Activated CD4-positive, alpha-beta T cell treated with anti-CD3 and anti-CD28 coated beads for 24 hours (primary cell): ENCODE data around the gene ZFAND3.
"Not testable (repeated sequence)": the region's sequence is repeated elsewhere in the genome, so short reads cannot be mapped to it uniquely, and the experiment has no call there.

Experiments used
- DNase-seq, 2 donors: peaks; one replicate each; pipeline ENCODE4 v3.0.0-alpha.2; 2020; ENCODE audit warnings: low read depth in 2 of 2

The ZFAND3 gene

DNA sequence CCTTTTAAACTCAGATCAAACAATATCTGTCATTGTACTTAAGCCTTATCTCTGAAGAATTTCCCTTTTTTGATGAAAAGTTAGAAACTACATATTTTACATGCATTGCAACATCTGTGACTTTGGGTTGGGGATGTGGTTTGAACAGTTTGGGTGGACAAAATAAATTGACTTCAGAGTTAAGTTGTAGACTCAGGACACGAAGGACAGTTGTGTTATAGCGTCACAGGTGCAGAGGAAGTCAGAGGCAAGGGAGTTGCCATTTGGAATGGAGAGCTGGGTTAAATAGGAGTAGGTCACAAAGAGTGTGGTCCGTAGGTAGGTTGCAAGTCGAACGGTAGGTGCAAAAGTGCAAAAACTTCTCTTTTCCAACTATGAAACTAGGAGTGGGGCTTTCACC lies 46.0 kb downstream of the ZFAND3 start:
- no peak for DNase-seq

DNA sequence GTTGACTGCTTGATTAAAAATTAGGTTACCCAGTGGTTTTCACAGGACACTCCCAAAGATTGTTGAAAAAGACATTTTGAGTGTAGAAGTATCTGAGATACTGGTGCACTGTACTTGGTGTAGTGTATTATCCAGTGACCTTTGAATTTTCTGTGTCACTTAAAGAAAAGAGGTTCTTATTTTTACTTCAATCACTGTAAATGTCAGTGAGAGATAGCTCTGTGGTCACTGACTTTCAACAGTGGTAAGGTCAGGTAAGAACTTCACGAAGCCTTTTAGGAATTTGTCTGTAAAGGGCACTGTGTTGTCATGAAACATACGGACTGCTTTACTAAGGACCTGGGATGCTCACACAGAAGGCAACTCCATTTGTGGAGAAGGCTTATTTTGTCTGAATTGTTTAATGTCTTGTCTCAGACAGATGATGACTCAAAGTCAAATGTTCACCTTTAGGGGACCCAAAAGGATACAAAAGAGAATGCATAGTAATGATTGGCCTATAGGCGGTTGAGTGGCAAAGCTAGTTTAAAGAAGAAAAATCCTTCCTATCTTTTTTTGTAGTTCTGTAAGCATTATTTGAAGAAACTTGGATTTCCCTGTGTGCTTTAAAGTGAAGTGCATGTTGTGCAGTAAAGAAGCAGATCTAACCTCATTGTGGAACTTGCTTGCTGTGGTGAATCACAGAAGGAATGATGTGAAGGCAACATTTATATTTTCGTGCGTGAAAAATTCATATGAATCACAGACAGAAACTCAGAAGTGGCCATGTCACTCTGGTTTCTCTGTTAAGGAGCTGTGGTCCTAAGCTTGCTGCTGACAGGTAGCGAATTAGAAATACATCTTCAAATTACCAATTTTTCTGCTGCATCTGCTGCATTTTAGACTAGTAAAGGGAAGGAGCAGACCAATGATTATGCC lies 47.3 kb downstream of the ZFAND3 start:
- DNase-seq, result no peak

DNA sequence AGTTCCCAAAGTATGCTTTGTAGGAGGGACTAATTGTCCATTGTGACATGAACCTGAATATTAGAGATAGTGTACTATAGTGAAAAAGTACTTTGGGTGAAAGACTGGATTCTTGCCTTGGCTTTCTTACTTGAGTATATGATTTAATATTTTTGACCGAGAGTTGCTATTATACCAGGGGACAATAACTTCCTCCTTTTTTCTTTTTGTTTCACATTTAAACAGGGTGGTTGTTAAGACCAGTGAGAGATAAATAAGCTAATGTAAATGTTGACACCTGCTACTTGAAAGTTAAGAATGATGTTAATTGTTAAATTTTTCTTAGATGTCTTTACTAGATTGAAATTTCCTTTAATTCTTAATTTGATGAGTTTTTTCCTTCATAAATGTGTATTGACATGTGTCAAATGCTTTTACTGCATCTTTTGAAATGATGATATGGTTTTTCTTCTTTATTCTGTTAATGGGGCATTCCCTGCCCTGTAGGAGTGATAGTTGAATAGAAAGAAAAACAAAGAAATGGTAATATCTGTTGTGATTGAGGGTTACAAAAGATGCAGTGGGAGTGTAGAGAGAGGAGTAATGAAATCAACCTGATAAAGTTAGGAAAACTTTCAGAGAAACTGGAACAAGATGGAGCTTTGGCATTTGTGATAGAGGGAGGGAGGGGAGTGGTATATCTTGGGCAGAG lies 48.4 kb downstream of the ZFAND3 start:
- DNase-seq, result no peak

DNA sequence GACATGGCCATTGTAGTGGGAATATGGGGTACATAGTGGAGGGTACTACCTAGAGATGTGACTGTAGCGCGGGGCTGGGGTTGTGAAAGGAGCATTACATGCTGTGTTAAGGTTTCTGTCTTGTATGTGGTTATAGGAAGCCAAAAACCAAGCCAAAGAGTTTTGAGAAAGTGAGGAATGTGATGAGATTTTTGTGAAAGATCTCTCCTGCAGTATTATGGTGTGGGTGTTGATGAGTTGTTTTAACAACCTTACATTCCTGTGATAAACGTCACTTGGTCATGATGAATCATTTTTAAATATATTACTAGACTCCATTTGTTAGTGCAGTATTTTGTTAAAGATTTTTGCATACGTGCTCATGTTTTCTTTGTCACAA lies 48.9 kb downstream of the ZFAND3 start:
- no peak for DNase-seq

DNA sequence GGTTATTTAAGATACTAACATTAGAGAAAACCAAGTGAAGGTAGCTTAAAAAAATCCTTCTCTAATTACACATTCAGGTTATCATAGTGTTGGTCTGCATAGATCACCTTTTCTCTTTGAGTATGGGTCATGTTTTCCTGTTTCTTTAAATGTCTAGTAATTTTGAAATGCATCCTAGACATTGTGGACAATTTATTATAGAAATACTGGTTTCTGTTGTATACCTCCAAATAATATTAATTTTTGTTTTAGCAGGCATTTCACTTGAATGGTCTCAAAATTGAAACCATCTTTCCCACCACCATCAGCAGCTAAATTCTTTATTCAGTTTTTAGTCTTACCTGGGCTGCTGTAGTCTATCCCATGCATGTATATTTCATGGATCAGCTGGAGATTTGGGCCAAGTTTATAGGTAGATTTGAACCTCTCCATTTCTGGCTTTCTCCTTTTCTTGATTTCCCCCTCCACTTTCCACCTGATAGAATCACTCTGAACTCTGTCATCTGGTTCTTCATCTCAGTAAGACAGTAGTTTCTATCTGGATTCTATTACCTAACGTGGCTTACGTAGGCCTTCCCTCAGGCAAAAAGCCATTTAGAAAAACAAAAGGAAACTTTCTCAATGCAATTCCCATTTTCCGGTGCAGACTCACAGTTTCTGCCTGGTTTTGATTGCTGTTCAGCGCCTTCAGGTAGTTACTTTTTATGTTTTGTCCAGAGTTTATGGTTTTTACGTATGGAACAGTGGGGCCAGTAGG lies 52.3 kb downstream of the ZFAND3 start:
- no peak for DNase-seq

DNA sequence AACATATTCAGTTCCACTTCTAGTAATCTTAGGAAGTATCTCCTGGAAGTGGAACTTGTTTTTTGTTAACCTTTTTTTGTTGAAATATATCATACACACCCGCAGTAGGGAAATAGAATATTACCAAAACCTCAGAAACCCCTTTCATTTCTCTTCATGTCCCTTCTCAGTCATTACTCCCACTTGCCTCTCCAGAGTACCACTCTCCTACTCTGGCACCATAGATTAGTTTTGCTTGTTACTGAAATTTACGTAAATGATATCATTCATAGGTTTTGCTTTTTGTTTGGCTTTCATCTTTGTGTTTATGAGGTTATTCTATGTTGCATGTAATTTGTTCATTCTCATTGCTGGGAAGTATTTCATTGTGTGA lies 52.8 kb downstream of the ZFAND3 start:
- DNase-seq, result no peak

DNA sequence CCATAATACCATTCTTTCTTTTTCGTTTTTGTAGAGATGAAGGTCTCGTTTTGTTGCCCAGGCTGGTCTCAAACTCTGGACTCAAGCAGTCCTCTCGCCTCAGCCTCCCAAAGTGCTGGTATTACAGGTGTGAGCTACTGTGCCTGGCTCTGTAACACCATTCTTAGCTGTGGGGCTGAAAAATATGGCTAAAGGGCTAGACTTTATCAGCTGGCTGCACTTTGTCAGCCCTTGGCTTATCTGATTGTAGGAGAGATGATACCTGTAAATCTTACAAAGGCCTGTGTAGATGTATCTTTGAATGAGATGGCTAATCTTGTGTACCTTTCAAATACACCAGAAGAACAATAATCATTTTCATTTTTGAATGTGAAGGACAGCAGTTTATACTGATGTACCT lies 55.2 kb downstream of the ZFAND3 start:
- DNase-seq, result no peak

DNA sequence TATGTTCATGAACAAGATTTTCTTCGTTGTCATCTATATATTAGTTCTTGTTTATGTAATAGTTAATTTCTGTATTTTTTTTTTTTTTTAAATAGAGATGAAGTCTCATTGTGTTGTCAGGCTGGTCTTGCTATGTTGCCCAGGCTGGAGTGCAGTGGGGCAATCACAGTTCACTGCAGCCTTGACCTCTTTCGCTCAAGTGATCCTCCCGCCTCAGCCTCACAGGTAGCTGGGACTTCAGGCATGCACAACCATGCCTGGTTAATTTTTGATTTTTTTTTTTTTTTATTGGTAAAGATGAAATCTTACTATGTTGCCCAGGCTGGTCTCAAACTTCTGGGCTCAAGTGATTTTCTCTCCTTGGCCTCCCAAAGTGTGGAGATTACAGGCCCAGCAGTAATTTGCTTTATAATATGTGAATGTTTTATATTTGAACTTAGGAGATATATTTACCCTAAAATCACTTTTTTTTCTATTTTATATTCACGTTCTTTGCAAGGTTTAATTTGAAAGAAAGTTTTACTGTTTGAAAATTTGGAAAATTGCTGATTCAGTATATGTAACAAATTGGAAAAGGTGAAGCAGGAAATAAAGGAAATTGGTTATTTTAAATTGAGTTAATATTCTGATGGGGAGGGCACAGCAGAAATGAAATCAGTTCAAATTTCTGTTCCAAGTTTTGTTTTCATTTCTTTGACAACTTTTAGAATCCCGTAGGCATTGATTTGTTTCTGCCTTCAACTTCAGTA lies 56.2 kb downstream of the ZFAND3 start:
- DNase-seq, result no peak

DNA sequence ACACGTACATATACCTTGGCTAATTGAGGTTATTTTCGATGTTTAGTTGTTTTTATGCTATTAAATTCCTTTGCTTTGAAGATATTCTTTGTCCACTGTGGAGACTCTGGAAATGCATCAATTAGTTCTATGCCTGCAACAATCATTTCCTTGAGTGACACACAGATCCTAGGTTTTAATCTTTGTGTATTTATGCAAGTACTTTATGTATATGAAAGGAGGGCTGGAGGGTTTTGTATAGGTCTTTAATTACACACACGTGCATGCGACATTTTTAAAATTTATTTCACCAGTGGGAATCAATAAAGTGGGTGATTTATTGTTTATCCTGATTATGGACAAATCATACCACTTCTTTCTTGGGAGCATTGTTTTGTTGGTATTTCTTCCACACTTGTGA lies 57.3 kb downstream of the ZFAND3 start:
- no peak for DNase-seq

DNA sequence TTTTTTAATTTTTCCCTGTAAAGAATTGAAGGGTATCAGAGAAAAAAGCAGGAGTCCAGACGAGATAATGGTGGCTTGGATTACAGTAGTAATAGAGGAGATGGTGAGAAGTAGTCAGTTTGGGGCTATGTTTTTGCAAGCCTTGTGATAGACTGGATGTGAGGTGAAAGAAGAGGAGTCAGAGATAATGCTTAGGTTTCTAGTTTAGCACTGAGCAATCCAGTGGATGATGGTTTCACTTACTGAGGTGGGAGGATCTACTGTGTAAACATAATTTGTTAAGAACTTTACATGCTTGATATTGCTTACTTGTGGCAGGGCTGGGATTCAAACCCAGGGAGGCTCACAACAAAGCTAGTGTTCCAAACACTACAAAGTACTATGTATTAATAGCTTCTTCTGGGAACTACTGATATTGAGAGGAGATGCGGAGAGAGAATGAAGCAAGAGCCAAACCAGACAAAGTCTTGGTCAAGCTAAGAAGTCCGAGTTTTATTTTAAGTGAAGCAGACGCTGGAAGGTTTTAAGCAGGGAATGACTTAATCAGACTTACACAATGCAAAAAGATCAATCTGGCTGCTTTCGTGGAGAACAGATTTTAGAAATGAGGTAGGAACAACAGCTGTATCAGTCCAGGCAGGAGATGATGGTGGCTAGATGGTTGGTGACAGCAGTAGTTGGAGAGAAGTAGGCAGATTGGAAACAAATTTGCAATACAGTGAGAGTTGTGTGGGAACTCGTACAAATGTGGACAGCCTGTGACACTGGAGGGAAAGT lies 58.0 kb downstream of the ZFAND3 start:
- no peak for DNase-seq

DNA sequence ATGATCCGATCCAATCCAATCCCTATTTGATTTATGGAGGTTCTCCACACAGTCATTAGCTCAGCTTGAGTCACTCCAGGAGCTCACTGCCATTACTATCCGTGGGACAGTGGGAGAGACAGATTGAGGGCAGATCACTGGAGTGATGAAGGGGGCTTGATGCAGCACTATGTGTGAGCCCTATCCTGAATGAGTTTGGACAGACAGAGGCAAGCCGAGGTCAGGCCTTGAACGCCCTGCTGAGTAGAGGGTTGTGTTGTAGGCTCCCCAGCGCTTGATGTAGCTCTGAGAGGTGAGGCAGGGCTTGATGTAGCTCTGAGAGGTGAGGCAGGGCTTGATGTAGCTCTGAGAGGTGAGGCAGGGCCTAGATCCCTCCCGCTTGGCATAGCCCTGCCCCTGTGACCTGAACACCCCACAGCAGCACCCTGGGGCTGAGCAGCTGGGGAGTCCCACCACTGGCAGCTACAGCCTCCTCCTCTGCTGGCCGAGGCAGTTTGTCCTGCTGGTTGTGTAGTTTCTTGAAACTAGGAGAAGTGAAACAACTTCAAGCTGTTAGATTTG lies 58.7 kb downstream of the ZFAND3 start:
- no peak for DNase-seq

DNA sequence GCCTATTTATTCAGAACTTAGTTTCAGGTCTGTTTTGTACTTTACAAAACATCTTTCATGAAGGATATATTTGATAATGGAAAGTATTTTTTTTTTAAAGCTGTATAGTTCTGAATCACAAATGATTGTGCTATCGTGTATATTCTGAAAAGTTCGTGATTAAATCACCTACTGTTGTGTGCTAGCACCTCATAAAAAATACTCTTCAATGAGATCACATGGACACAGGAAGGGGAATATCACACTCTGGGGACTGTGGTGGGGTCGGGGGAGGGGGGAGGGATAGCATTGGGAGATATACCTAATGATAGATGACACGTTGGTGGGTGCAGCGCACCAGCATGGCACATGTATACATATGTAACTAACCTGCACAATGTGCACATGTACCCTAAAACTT lies 61.1 kb downstream of the ZFAND3 start:
- DNase-seq, result not testable (repeated sequence)

DNA sequence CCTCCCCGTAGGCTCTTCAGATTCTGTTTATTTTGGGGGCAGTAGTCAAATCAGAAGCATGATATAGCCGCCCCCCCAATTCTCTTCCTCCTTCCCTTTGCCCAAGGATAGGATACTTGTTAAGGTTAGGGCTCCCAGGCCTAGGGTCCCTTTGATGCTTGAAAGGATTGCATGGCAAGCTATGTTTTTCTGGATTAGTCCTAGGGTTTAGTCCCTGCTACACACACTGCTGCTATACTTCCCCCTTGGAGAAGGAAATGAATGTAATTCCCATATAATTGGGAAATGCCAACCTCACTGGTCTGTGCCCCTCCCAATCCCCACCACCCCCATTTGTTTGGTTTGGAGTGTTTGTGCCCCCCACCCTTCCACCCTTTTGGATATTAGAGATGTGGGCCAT lies 62.8 kb downstream of the ZFAND3 start:
- no peak for DNase-seq

DNA sequence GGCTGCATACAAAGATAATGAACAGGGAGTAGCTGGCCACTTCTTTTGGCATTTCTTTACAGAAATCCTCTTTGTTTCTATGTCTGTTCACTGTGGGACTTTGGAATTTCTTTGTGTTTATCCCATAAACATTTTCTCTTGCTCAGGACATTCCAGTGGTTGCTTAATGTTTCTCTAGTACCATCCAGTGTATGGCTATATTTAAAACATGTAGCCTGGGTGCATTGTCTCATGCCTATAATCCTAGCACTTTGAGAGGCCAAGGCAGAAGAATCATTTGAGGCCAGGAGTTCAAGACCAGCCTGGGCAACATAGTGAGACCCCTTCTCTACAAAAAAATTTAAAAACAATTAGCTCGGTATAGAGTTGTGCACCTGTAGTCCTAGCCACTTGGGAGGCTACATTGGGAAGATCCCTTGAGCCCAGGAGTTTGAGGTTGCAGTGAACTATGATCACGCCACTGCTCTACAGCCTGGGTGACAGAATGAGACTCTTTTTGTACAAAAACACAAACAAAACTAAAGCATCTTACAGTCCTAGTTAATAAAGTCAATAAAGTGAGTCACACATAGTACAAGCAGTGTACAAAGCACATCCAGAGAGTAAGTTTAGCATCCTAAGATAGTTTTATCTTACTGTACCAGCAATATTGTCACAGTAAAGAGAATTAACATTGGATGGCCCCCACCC lies 63.3 kb downstream of the ZFAND3 start:
- DNase-seq, result no peak

DNA sequence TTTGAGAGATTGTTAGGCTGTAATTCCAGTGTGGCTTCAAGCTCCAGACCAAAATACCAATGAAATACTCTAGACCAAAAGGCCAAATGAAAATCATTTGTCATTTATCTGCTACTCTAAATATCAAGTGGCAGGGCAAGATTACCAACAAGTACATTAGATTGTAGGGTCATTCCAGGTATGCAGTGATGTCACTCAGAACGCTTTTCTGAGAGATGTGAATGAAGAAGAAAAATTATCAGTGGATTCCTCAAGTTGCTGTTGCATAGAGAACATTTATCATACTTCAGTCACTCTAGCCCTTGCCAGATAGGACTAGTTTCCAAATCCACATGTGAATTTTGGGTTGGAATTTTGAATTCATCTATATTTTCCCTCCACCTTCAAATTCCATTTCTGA lies 65.0 kb downstream of the ZFAND3 start:
- DNase-seq, result no peak

DNA sequence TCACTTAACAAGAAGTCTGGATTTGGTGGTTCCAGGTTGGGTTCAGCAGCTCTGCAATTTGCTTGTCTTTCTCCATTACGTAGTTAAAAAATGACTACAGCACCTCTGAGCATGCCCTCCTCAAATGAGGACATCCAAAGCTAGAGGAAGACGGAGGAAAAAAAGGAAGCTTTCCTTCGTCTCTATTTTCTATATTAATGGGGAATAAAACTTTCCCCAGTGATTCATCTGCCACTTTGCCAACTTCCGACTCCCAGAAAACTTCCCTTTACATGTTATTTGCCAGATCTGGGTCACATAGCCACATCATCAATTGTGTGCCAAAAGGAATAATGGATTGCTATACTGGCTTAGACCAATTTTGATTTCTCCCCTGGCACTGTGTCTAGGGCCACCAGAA lies 69.5 kb downstream of the ZFAND3 start:
- no peak for DNase-seq

DNA sequence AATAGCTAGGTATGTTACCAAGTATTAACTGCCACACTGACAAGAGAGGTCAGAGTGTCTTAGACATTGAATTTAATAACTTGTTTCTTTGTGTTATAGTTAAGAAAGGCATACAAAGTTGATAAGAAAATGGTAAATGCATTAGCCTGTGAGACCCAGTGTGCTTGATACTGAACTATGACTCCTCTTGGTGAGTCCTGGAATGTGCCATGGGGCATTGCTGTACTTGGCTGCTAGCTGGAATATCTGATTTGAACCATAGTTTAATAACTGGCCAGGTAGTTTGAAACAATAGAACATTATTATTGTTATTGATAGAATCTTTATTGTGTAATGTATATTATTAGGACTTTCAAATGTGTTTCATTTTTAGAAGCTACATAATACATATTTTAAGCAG lies 70.0 kb downstream of the ZFAND3 start:
- no peak for DNase-seq

DNA sequence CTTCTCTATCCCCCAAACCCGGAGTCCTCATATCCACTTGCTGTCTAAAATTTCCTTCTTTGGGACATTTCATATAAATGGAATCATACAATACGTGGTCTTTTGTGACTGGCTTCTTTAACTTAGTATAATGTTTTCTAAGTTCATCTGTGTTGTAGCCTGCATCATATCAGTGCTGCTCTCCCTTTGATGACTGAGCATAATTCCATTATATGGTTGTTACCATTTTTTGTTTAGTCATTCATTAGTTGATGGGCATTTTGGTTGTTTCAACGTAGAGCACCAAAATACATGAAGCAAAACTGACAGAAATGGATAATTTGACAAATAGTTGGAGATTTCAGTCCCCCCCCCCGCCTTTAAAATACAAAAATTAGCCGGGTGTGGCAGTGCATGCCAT lies 71.5 kb downstream of the ZFAND3 start:
- DNase-seq, result no peak

DNA sequence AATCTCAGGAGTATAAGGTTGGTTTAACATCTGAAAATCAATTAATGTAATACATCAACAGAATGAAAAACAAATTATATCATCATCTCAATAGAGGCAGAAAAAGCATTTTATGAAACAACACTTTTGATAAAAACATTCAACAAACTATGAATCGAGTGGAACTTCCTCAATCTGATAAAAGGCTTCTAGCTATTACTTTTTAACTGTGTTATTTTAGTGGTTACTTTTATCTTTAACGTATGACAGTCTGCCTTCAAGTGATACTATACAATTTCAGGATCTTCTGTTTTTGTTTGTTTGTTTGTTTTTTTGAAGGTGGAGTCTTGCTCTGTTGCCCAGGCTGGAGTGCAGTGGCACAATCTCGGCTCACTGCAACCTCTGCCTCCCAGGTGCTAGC lies 73.7 kb downstream of the ZFAND3 start:
- no peak for DNase-seq

DNA sequence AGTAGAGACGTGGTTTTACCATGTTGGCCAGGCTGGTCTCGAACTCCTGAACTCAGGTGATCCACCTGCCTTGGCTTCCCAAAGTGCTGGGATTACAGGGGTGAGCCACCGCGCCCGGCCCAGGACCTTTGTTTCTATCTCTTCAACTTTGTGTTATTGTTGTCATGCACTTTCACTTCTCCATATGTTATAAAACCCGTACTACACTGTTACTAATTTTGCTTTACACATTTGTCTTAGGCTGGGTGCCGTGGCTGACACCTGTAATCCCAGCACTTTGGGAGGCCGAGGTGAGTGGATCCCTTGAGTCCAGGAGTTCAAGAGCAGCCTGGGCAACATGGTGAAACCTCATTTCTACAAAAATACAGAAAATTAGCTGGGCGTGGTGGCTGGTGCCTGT lies 74.2 kb downstream of the ZFAND3 start:
- not testable (repeated sequence) for DNase-seq
